Measurements from ENCODE around the gene RGS7. TPM values are rescaled to one million over a fixed set of nuclear protein-coding genes. Genes with fewer than 3 reads are reported as not detected.

Gene RGS7
- total RNA-seq, 1 experiment from 2014 or later: 1.5 TPM

- Histone ChIP-seq H3K23ac (ENCODE audit: insufficient read length, low read depth, low read length) (no peak overlapping the region), H3K14ac (ENCODE audit: insufficient read depth, low read length) (no peak overlapping the region), H2BK20ac (ENCODE audit: low read depth, low read length, poor library complexity, severe bottlenecking) (no peak overlapping the region), H2AFZ (ENCODE audit: low read length) (no peak overlapping the region), H2AK5ac (ENCODE audit: insufficient read length, low read length) (no peak overlapping the region), H4K8ac (replicated peaks; ENCODE audit: insufficient read length, low read depth, low read length) (no peak overlapping the region), H2BK120ac (ENCODE audit: low read depth, low read length, poor library complexity, severe bottlenecking) (no peak overlapping the region), H2BK12ac (ENCODE audit: insufficient read length, low read depth, low read length) (no peak overlapping the region), H3K56ac (ENCODE audit: insufficient read length, low read depth, low read length) (no peak overlapping the region), H3K9me3 (ENCODE audit: control insufficient read depth, low read depth, low read length) (no peaks in the 10 kb centered on the region), H3K79me2 (ENCODE audit: insufficient read depth, low read length) (no peaks in the 10 kb centered on the region), H3K27me3 (ENCODE audit: insufficient read depth, low read length) (no peaks in the 10 kb centered on the region), H3K4ac (ENCODE audit: low read depth, low read length) (no peak overlapping the region), H3K79me1 (ENCODE audit: insufficient read depth, low read depth, low read length, poor library complexity, severe bottlenecking) (no peaks in the 10 kb centered on the region), H3K4me2 (ENCODE audit: insufficient read depth, insufficient read length, low read length) (no peak overlapping the region), H4K5ac (ENCODE audit: insufficient read length, low read depth, low read length) (no peak overlapping the region), H4K20me1 (ENCODE audit: control insufficient read depth, insufficient read depth, insufficient read length) (no peaks in the 10 kb centered on the region), H3K23me2 (ENCODE audit: insufficient read length, low read depth, low read length, poor library complexity, severe bottlenecking) (no peaks in the 10 kb centered on the region), H3K4me1 (ENCODE audit: insufficient read depth, low read length) (no peaks in the 10 kb centered on the region), H3K18ac (ENCODE audit: insufficient read length, low read depth, low read length) (no peak overlapping the region), H3K9ac (ENCODE audit: extremely low read depth, insufficient read length, low read length) (no peak overlapping the region), H2BK15ac (ENCODE audit: low read depth, low read length) (no peak overlapping the region), H4K91ac (ENCODE audit: insufficient read length, low read depth, low read length) (no peak overlapping the region), H3K27ac (ENCODE audit: insufficient read length, low read depth, low read length) (no peak overlapping the region), H3T11ph (ENCODE audit: low read length) (no peak overlapping the region), H2BK5ac (ENCODE audit: insufficient read length, low read length) (no peak overlapping the region)
- DNase-seq: no peak
- no CpG with 5 or more reads among the region's 3 CpGs for WGBS (ENCODE audit: extremely low coverage, insufficient read length, low lambda C conversion rate)
- TF ChIP-seq CTCF (conservative IDR thresholded peaks at IDR 0.05): no peak
- H3K9me3 Mint-ChIP-seq: no peaks in the 10 kb centered on the region
- no peak overlapping the region for H3K27ac Mint-ChIP-seq
- no peaks in the 10 kb centered on the region for H3K36me3 Mint-ChIP-seq (ENCODE audit: insufficient read depth in 1 of 3, low read depth in 3 of 3)
- H3K4me3 Mint-ChIP-seq: no peak overlapping the region
- no peaks in the 10 kb centered on the region for H3K27me3 Mint-ChIP-seq (ENCODE audit: low read depth)
- H3K4me1 Mint-ChIP-seq: no peaks in the 10 kb centered on the region
Measured at GRCh38 chr1:240801442-240801841, 555.6 kb downstream of the RGS7 start.
